ENCODE measurements around the gene WBP4. TPM values are rescaled to one million over a fixed set of nuclear protein-coding genes. Genes with fewer than 3 reads are reported as not detected.

WBP4 gene
- total and polyA plus RNA-seq, 12 donors: 13.0 to 45.1 (median 21.8) TPM

DNA sequence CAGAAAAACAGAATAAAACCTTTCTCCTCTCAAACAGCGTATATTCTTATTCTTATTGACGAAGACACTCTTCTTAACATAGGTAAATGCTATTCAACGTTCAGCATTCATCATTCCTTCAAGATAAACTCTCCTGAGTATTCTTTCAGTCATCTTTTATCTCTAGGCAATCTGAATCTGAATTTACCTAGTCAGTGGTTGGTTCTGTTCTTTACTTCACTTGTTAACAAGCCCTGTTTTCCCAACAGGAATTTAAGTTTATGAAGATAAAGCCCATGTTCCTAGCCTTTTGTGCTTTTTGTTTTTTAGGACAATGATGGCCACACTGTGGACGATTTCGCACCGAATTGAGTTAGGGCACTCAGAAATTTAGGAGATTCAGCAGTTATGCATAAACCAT is 45.4 kb upstream of the WBP4 start:
- no peak for DNase-seq
- WGBS, 2 donors: 86 to 88% methylated on average over 6 of the region's 6 CpGs
- peak overlapping the region in 1 of 10 donors; percentile 57 for H3K4me3 ChIP-seq
- H3K27me3 ChIP-seq: no peaks in the 10 kb centered on the region
- TF ChIP-seq, protein P1, sequence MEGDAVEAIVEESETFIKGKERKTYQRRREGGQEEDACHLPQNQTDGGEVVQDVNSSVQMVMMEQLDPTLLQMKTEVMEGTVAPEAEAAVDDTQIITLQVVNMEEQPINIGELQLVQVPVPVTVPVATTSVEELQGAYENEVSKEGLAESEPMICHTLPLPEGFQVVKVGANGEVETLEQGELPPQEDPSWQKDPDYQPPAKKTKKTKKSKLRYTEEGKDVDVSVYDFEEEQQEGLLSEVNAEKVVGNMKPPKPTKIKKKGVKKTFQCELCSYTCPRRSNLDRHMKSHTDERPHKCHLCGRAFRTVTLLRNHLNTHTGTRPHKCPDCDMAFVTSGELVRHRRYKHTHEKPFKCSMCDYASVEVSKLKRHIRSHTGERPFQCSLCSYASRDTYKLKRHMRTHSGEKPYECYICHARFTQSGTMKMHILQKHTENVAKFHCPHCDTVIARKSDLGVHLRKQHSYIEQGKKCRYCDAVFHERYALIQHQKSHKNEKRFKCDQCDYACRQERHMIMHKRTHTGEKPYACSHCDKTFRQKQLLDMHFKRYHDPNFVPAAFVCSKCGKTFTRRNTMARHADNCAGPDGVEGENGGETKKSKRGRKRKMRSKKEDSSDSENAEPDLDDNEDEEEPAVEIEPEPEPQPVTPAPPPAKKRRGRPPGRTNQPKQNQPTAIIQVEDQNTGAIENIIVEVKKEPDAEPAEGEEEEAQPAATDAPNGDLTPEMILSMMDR (IDR thresholded peaks at IDR 0.05): no peak
- no peak for ATAC-seq
- H3K36me3 ChIP-seq: peaks cover 0 to 15% (median 0%) of the 10 kb centered on the region in 9 donors
- no peaks in the 10 kb centered on the region for H3K9me3 ChIP-seq
- peaks cover 0 to 88% (median 47%) of the 10 kb centered on the region in 9 donors for H3K4me1 ChIP-seq
- H3K27ac ChIP-seq: peak overlapping the region in 1 of 10 donors; percentile 51
- intact Hi-C loops (cut with DNase I): no loop called here

- intact Hi-C loops (cut with DNase I): no loop called here
- no peaks in the 10 kb centered on the region for H3K27me3 ChIP-seq
- 73 to 88% methylated on average over 2 of the region's 2 CpGs for WGBS, 2 donors
- no peaks in the 10 kb centered on the region for H3K9me3 ChIP-seq
- H3K36me3 ChIP-seq: peaks cover 0 to 8% (median 0%) of the 10 kb centered on the region in 9 donors
- peak overlapping the region in 4 of 10 donors; percentile 4 to 57 (median 36) for H3K4me3 ChIP-seq
- DNase-seq: no peak
- peak overlapping the region in 3 of 10 donors; percentile 31 to 93 (median 80) for H3K27ac ChIP-seq
- peak in 2 of 8 donors; percentile 53 to 67 for ATAC-seq
- TF ChIP-seq, protein P1 (IDR thresholded peaks at IDR 0.05): no peak
- H3K4me1 ChIP-seq: peaks cover 0 to 80% (median 55%) of the 10 kb centered on the region in 9 donors
Observed at GRCh38 chr13:41017159-41017558, 44.1 kb upstream of the WBP4 start.

- TF ChIP-seq, protein P1 (IDR thresholded peaks at IDR 0.05): no peak
- DNase-seq: no peak
- Histone ChIP-seq H3K4me3 (peak overlapping the region in 6 of 10 donors; percentile 4 to 57 (median 32)), H3K9me3 (no peaks in the 10 kb centered on the region), H3K27ac (peak overlapping the region in 5 of 10 donors; percentile 31 to 93 (median 70)), H3K4me1 (peaks cover 0 to 79% (median 55%) of the 10 kb centered on the region in 9 donors), H3K27me3 (no peaks in the 10 kb centered on the region), H3K36me3 (peaks cover 0 to 6% (median 0%) of the 10 kb centered on the region in 9 donors)
- WGBS, 2 donors: 88% methylated on average over 3 of the region's 3 CpGs
- ATAC-seq: no peak
- intact Hi-C loops (cut with DNase I): no loop called here
Observed at GRCh38 chr13:41017817-41018601, 43.3 kb upstream of the WBP4 start.

DNA sequence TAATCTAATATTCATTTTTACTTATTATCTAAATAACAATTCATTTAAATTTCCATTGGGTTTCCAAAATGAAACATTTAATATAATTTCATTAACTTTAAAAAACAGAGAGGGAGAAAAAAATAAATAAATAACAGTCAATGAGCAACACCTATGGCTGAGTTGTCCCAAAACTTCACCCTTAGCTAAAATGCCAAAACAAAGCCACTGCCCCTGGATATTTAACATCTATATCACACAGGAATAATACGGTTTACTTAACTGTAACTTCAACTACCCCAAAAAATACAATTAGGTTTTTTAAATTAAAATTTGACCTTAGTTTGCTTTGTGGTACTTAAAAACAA is 42.7 kb upstream of the WBP4 start:
- Histone ChIP-seq H3K9me3 (no peaks in the 10 kb centered on the region), H3K4me1 (peaks cover 0 to 80% (median 55%) of the 10 kb centered on the region in 9 donors), H3K36me3 (peaks cover 0 to 4% (median 0%) of the 10 kb centered on the region in 9 donors), H3K4me3 (peak overlapping the region in 6 of 10 donors; percentile 4 to 57 (median 32)), H3K27me3 (no peaks in the 10 kb centered on the region), H3K27ac (peak overlapping the region in 9 of 10 donors; percentile 31 to 93 (median 53))
- 85 to 98% methylated on average over 1 of the region's 1 CpG for WGBS, 2 donors
- intact Hi-C loops (cut with DNase I): no loop called here
- TF ChIP-seq, protein P1 (IDR thresholded peaks at IDR 0.05): no peak
- DNase-seq: no peak
- no peak for ATAC-seq
